H1 (cell line): ENCODE measurements around the gene VAPA. TPM values are rescaled to one million over a fixed set of nuclear protein-coding genes. Genes with fewer than 3 reads are reported as not detected.

Experiments used
- CTCF ChIA-PET: fragments of 300-600 bp; sonication (Branson Sonifier 250); formaldehyde crosslinking; loops from one replicate; lab custom pipeline; 2021; ENCODE audit not compliant: partially characterized antibody; lab: Charles Lee
- POLR2A ChIA-PET: fragments of 300-600 bp; sonication (Branson Sonifier 250); formaldehyde crosslinking; loops from one replicate; lab custom pipeline; 2021; ENCODE audit warnings: inconsistent platforms; ENCODE audit not compliant: partially characterized antibody; lab: Charles Lee
- DNase-seq, 2 experiments: peaks; one replicate each; pipeline versions ENCODE4 v3.0.0 to v3.0.0-alpha.2; 2010 to 2022; ENCODE audit warnings: low spot score in 2 of 2, low read depth in 1 of 2, mixed read lengths in 1 of 2
- FAIRE-seq: peaks from 2 replicates; lab custom pipeline; 2011; peaks lifted over from hg19 to GRCh38; lab: Jason Lieb, UNC
- H2AFZ ChIP-seq: 2 replicates; pipeline ENCODE4 v1.8.1; 2012; ENCODE audit warnings: low read length, inconsistent platforms
- H2AK5ac ChIP-seq: 2 replicates; pipeline ENCODE4 v1.6.1; 2013; ENCODE audit warnings: low read depth, low read length
- H2BK120ac ChIP-seq: replicated peaks from 2 replicates; pipeline ENCODE3; 2013; ENCODE audit warnings: low read depth, low read length, inconsistent platforms
- H2BK12ac ChIP-seq: 2 replicates; pipeline ENCODE4 v1.6.1; 2013; ENCODE audit warnings: low read depth, low read length
- H2BK15ac ChIP-seq: 2 replicates; pipeline ENCODE4 v1.6.1; 2013; ENCODE audit warnings: low read length
- H2BK20ac ChIP-seq: 2 replicates; pipeline ENCODE4 v1.6.1; 2013; ENCODE audit warnings: low read length
- H2BK5ac ChIP-seq: 2 replicates; pipeline ENCODE4 v1.6.1; 2013; ENCODE audit warnings: low read depth, low read length
- H3K14ac ChIP-seq: 2 replicates; pipeline ENCODE4 v1.6.1; 2013; ENCODE audit warnings: inconsistent platforms; ENCODE audit not compliant: insufficient read length
- H3K18ac ChIP-seq: 2 replicates; pipeline ENCODE4 v1.6.1; 2013; ENCODE audit warnings: low read length; ENCODE audit errors: extremely low read depth
- H3K23ac ChIP-seq: 2 replicates; pipeline ENCODE4 v1.6.1; 2013; ENCODE audit warnings: inconsistent platforms; ENCODE audit not compliant: insufficient read length
- H3K23me2 ChIP-seq: 2 replicates; pipeline ENCODE4 v1.6.1; 2013; ENCODE audit warnings: low read depth, low read length
- H3K27ac ChIP-seq: 2 replicates; pipeline ENCODE4 v1.6.1; 2011; ENCODE audit warnings: low read depth, low read length, inconsistent platforms
- H3K27me3 ChIP-seq, 4 experiments: replicated peaks in 1 of 4; 1 replicate in 1 of 4; 2 replicates in 3 of 4; pipeline versions ENCODE4 v1.6.1 to v1.8.1; 2011 to 2013; ENCODE audit warnings: low read length in 3 of 4, mild to moderate bottlenecking in 3 of 4, inconsistent platforms in 2 of 4, mixed read lengths in 2 of 4, moderate library complexity in 1 of 4; ENCODE audit not compliant: control insufficient read depth in 3 of 4, insufficient read depth in 3 of 4; ENCODE audit errors: extremely low read depth in 1 of 4
- H3K36me3 ChIP-seq, 4 experiments: 2 replicates each; pipeline versions ENCODE4 v1.6.1 to v1.8.1; 2011 to 2013; ENCODE audit warnings: mild to moderate bottlenecking in 4 of 4, low read length in 3 of 4, moderate library complexity in 2 of 4, control low read depth in 1 of 4, inconsistent platforms in 1 of 4; ENCODE audit not compliant: insufficient read depth in 4 of 4, control insufficient read depth in 2 of 4
- H3K4ac ChIP-seq: replicated peaks from 2 replicates; pipeline ENCODE3; 2013; ENCODE audit warnings: low read length, low read depth, mixed read lengths, inconsistent platforms; ENCODE audit not compliant: insufficient read length
- H3K4me1 ChIP-seq, 4 experiments: replicated peaks in 1 of 4; 1 replicate in 1 of 4; 2 replicates in 3 of 4; pipeline versions ENCODE4 v1.6.1 to v1.8.1; 2011 to 2013; ENCODE audit warnings: low read length in 3 of 4, inconsistent platforms in 2 of 4, mixed read lengths in 1 of 4; ENCODE audit not compliant: insufficient read depth in 4 of 4, control insufficient read depth in 3 of 4
- H3K4me2 ChIP-seq, 2 experiments: 2 replicates each; pipeline versions ENCODE4 v1.6.1 to v1.8.1; 2011 to 2013; ENCODE audit warnings: low read depth in 2 of 2, low read length in 2 of 2, control low read depth in 1 of 2, inconsistent platforms in 1 of 2, mild to moderate bottlenecking in 1 of 2; ENCODE audit not compliant: insufficient read depth in 1 of 2
- H3K4me3 ChIP-seq, 4 experiments: fragments of 200-600, 300-600 bp in 1 of 4; sonication (generic), shearing (Covaris generic), sonication (Bioruptor Twin) in 1 of 4; 2 replicates each; pipeline versions ENCODE4 v1.5.1 to v1.8.1; 2011 to 2016; ENCODE audit warnings: low read length in 4 of 4, low read depth in 3 of 4, control low read depth in 2 of 4, inconsistent platforms in 2 of 4, mild to moderate bottlenecking in 2 of 4, mixed read lengths in 1 of 4, moderate library complexity in 1 of 4; ENCODE audit not compliant: insufficient read depth in 2 of 4; ENCODE audit errors: extremely low read depth in 1 of 4
- H3K56ac ChIP-seq: replicated peaks from 2 replicates; pipeline ENCODE3; 2013; ENCODE audit warnings: low read depth, mild to moderate bottlenecking, mixed read lengths, low read length, inconsistent platforms; ENCODE audit not compliant: insufficient read length
- H3K79me1 ChIP-seq: 2 replicates; pipeline ENCODE4 v1.6.1; 2013; ENCODE audit warnings: low read depth, low read length, control low read depth
- H3K79me2 ChIP-seq, 2 experiments: 2 replicates each; pipeline versions ENCODE4 v1.6.1 to v1.8.1; 2012 to 2013; ENCODE audit warnings: low read length in 2 of 2, mild to moderate bottlenecking in 2 of 2, inconsistent platforms in 1 of 2; ENCODE audit not compliant: insufficient read depth in 2 of 2, control insufficient read depth in 1 of 2
- H3K9ac ChIP-seq, 4 experiments: replicated peaks in 1 of 4; 1 replicate in 1 of 4; 2 replicates in 3 of 4; pipeline versions ENCODE4 v1.6.1 to v1.8.1; 2011 to 2013; ENCODE audit warnings: low read depth in 3 of 4, low read length in 3 of 4, control low read depth in 2 of 4, mild to moderate bottlenecking in 2 of 4, moderate library complexity in 2 of 4, inconsistent platforms in 1 of 4; ENCODE audit errors: extremely low read depth in 1 of 4
- H3K9me3 ChIP-seq, 2 experiments: 2 replicates each; pipeline versions ENCODE4 v1.6.1 to v1.8.1; 2012 to 2013; ENCODE audit warnings: mild to moderate bottlenecking in 2 of 2, moderate library complexity in 2 of 2, control low read depth in 1 of 2, inconsistent platforms in 1 of 2, low read depth in 1 of 2, low read length in 1 of 2, mixed read lengths in 1 of 2; ENCODE audit not compliant: insufficient read depth in 2 of 2
- H4K20me1 ChIP-seq, 2 experiments: replicated peaks in 1 of 2; 2 replicates each; pipeline versions ENCODE3 to v1.8.1; 2011 to 2013; ENCODE audit warnings: inconsistent platforms in 2 of 2, low read length in 2 of 2, mild to moderate bottlenecking in 1 of 2; ENCODE audit not compliant: insufficient read depth in 2 of 2, control insufficient read depth in 1 of 2
- H4K5ac ChIP-seq: 2 replicates; pipeline ENCODE4 v1.6.1; 2013; ENCODE audit warnings: low read length, low read depth, mixed read lengths, inconsistent platforms; ENCODE audit not compliant: insufficient read length
- H4K8ac ChIP-seq: 2 replicates; pipeline ENCODE4 v1.8.0; 2013; ENCODE audit warnings: mild to moderate bottlenecking, moderate library complexity, low read length, inconsistent platforms; ENCODE audit not compliant: insufficient read depth; ENCODE audit errors: extremely low read depth
- H4K91ac ChIP-seq: replicated peaks from 2 replicates; pipeline ENCODE3; 2013; ENCODE audit warnings: low read length, mixed read lengths, inconsistent platforms; ENCODE audit not compliant: insufficient read length
- ASH2L ChIP-seq: fragments of 200-600, 300-600 bp; sonication (generic); IDR thresholded peaks from one replicate; pipeline ENCODE4 v1.7.1; 2017; ENCODE audit warnings: low read length
- BCL11A ChIP-seq, 2 experiments: IDR thresholded peaks; one replicate each; pipeline ENCODE4 v1.6.1; 2011; ENCODE audit warnings: low read depth in 2 of 2, low read length in 2 of 2, mild to moderate bottlenecking in 2 of 2
- CBX8 ChIP-seq: fragments of 300-800, 300-1000 bp; sonication (generic); IDR thresholded peaks from 2 replicates; pipeline ENCODE4 v1.7.1; 2016; ENCODE audit warnings: low read depth, low read length, borderline replicate concordance
- CEBPB ChIP-seq: IDR thresholded peaks from 2 replicates; pipeline ENCODE4 v1.6.1; 2012; ENCODE audit warnings: low read depth, low read length
- EP300 ChIP-seq, 2 experiments: IDR thresholded peaks; 1 replicate in 1 of 2; 2 replicates in 1 of 2; pipeline ENCODE4 v1.6.1; 2011 to 2012; ENCODE audit warnings: low read depth in 2 of 2, low read length in 2 of 2, mild to moderate bottlenecking in 2 of 2, borderline replicate concordance in 1 of 2, inconsistent platforms in 1 of 2, moderate library complexity in 1 of 2
- FOSL1 ChIP-seq: IDR thresholded peaks from 2 replicates; pipeline ENCODE4 v1.6.1; 2011; ENCODE audit warnings: mild to moderate bottlenecking, low read depth, low read length, moderate library complexity; ENCODE audit not compliant: insufficient read depth
- TAF1 ChIP-seq: IDR thresholded peaks from 2 replicates; pipeline ENCODE4 v1.6.1; 2011; ENCODE audit warnings: mild to moderate bottlenecking, low read depth, low read length
- TAF7 ChIP-seq: optimal IDR thresholded peaks from 2 replicates; pipeline ENCODE3; 2011; ENCODE audit warnings: low read depth, mild to moderate bottlenecking, inconsistent platforms, low read length, moderate library complexity, borderline replicate concordance
- WGBS, 2 experiments: shearing (Covaris generic) in 1 of 2; methylation state at CpG; one replicate each; pipeline versions ENCODE4 v1.1.6 to v1.1.7; 2013 to 2015; ENCODE audit warnings: low lambda C conversion rate in 2 of 2, mixed read lengths in 2 of 2, inconsistent platforms in 1 of 2, low coverage in 1 of 2, missing lambda C conversion rate in 1 of 2; ENCODE audit not compliant: insufficient replicate concordance in 2 of 2, insufficient coverage in 1 of 2, insufficient read length in 1 of 2; ENCODE audit errors: extremely low coverage in 1 of 2, missing lambda C conversion rate in 1 of 2; 5-methylcytosine and 5-hydroxymethylcytosine counted together
- polyA plus RNA-seq, 7 experiments: library from polyadenylated mRNA; depleted of rRNA in 3 of 7; stranded (reverse) in 5 of 7; unstranded in 2 of 7; fragments of >200 nt in 5 of 7; fragments of 200-250 nt in 2 of 7; gene quantifications; 1 replicate in 5 of 7; 2 replicates in 1 of 7; 4 replicates in 1 of 7; pipeline versions ENCODE4 v1.2.1 to v1.2.3, GENCODE V29; 2011 to 2013; ENCODE audit warnings: missing spikeins in 2 of 7, mixed read lengths in 2 of 7
- total RNA-seq: library from RNA; stranded (reverse); fragmentation: NEBNext Ultra II Directional; extraction: Animal tissue kit (Norgen Biotek cat#: 25700); gene quantifications from 2 replicates; pipeline ENCODE4 v1.2.1, GENCODE V29; 2021

The VAPA gene
- total and polyA plus RNA-seq, 2 of the 8 experiments (the other 6 are each of a cell fraction or from before 2014, with no cell fraction given): 79.7 to 130 TPM

DNA sequence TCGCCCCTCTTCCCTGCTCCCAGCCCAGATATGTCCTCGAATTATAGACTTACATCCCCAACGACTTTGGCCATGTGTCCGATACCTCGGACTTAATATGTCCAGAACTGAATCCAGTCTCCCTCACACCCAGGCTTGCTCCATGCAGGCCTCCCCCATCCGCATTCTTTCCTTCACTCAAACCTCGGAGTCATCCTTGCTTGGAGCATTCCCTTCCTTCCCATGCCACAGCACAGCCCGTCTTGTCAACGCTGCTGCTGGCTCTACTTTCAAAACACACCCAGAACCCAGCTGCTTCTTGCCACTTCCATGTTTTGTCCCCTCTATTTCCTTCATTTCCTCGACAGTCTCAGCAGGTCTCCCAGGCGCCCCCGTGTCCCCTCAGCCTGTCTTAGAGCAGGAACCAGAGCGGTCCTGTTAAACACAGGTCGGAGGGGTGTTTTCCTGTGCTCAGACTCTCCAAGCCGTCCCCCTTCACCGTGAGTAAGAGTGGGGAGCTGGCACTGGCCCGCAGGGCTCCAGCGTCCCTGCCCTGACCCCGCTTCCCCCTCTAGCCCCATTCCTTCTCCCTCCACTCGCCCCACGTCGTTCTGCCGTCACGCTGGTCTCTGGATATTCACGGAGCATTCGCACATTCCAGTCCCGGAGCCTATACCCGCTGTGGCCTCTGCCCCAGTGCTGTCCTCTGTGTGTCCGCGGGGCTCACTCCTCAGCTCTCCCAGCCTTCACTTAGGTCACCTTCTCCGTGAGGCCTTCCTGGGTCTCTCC lies 54.4 kb downstream of the VAPA start:
- Histone ChIP-seq H2BK5ac (no peak overlapping the region), H2AFZ (0 out of 2 replicates have a peak overlapping the region, but pooled peaks have one; percentile 4), H3K18ac (peak overlapping the region; percentile 36; the same call in 1 of the 2 replicates), H2BK12ac (no peak overlapping the region; the same call in 1 of the 2 replicates), H4K20me1 (no peaks in the 10 kb centered on the region), H4K5ac (no peak overlapping the region), H2BK15ac (no peak overlapping the region; the same call in 1 of the 2 replicates), H3K23me2 (no peaks in the 10 kb centered on the region), H3K56ac (no peak overlapping the region), H3K9me3 (no peaks in the 10 kb centered on the region), H3K23ac (no peak overlapping the region), H3K4me2 (no peak overlapping the region), H2BK120ac (no peak overlapping the region), H3K27me3 (no peaks in the 10 kb centered on the region), H3K14ac (no peak overlapping the region), H3K79me1 (no peaks in the 10 kb centered on the region), H3K79me2 (no peaks in the 10 kb centered on the region), H3K9ac (no peak overlapping the region), H4K91ac (no peak overlapping the region), H3K27ac (no peak overlapping the region), H3K36me3 (no peaks in the 10 kb centered on the region), H2BK20ac (no peak overlapping the region), H3K4me3 (no peak overlapping the region), H3K4ac (no peak overlapping the region), H4K8ac (peak overlapping the region; percentile 1; the same call in 1 of the 2 replicates), H3K4me1 (peaks cover 0 to 3% (median 1%) of the 10 kb centered on the region in 4 experiments; a peak in 2 of 7 replicates), H2AK5ac (no peak overlapping the region)
- DNase-seq: no peak
- no peak for TF ChIP-seq FOSL1
- TF ChIP-seq CEBPB: no peak
- TF ChIP-seq BCL11A (IDR thresholded peaks at IDR 0.05; ENCODE audit: low read depth in 2 of 2, low read length in 2 of 2): no peak
- no peak for TF ChIP-seq TAF7
- TF ChIP-seq TAF1: no peak
- TF ChIP-seq ASH2L: peak; percentile 23
- no peak for TF ChIP-seq EP300 (IDR thresholded peaks at IDR 0.05; ENCODE audit: borderline replicate concordance in 1 of 2, low read depth in 2 of 2, low read length in 2 of 2)
- TF ChIP-seq CBX8: no peak
- WGBS, 2 experiments: 87% methylated on average over 31 of the region's 31 CpGs; no CpG with 5 or more reads in 1 of the 2 experiments
- CTCF ChIA-PET: interaction anchor here (1.0 to 7.1 kb wide), 4 partner anchors 17 to 551 kb away, joined by 3 to 74 read pairs (median 8); no protein-coding TSS in a partner anchor
- no peak for FAIRE-seq
- POLR2A ChIA-PET: no interaction called here
